NCI-H2029 treated with DMSO at 0.1 percent for 48 hours (cell line): ENCODE measurements around the gene TPRA1.
A peak's percentile ranks its signal among the peaks of the same experiment; 100 is the strongest.

Experiments used
- DNase-seq: peaks from one replicate; lab custom pipeline; 2025; lab: John Stamatoyannopoulos, UW

TPRA1 gene

DNA sequence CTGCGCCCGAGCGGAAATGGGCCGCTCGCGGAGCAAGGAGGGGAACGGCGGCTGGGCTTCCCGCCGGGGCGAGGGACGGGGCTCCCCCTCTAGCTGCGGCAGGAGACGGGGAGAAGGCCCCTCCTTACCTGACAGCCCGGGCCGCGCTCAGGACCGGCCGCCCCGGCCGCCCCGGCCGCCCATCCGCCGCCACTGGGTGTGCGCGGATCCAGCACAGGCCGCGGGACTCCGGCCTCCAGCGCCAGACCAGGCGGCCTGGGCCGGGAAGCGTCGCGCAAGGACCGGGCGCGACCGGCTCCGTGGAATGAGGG lies 296 bp downstream of the TPRA1 start:
- DNase-seq: no peak

DNA sequence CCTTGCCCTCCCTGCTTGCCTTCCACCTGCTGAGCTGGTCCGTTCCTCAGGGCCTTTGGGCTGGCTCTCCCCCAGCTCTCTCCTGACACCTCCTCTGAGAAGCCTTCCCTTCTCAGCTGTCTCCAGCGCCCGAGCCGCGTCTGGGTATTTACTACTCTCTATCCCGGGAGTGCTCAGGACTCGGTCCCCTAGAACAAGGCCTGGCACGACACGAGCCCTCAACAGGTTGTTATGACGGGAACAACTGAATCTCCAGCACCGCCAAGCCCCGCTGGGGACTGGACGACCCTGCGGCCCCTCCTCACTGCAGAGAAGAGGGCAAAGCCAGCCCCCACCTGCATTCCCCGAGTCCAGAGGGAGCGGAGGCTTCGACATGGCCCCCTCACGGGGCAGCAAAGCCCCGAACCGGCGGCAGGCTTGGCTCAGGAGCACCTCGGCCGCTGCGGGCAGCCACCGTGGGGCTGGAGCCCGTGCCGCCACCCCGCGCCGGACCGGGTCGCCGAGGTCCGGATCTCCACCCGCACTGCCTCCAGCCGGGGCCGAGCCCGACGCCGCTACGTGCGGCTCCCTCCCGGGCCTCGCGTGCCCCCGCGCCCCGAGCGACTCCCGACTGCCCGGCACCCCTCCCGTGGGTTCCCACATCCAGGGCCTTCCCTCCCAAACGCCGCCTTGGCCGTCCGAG lies 792 bp downstream of the TPRA1 start:
- DNase-seq: no peak

DNA sequence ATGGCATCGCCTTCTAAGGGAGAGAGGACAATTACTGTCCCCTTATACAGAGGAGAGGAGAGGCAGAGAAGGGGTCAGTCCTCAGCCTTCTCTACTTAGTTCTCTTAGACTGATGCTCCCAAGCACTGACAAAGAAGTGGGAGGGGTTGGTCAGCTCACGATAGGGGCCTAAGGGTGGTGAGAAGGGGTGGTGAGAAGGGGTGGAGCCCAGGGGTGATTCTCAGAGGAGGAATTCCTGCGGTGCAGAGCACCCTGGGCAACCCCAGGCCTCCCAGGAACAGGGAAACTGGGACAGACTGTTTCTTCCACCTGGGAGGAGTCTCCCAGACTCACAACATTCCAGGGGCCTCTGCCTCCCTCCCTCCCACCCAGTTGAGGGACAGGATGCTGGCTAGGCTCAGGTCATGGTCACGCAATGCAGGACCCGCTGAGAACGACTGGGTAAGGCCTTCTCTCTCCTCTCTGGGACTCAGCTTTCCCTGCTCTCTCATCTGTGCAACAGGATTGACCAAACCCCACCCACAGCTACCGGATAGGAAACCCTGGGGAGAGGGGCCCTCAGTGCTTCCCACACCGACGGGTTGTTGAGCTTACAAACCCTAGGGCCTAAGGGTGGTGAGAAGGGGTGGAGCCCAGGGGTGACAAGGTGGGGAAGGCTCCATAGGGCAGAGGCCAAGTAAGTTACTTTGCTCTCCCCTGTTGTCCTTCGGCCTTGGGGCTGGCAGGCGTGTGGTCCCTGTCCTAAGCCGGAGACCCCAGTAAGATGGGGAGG lies 1.5 kb downstream of the TPRA1 start:
- DNase-seq: no peak

DNA sequence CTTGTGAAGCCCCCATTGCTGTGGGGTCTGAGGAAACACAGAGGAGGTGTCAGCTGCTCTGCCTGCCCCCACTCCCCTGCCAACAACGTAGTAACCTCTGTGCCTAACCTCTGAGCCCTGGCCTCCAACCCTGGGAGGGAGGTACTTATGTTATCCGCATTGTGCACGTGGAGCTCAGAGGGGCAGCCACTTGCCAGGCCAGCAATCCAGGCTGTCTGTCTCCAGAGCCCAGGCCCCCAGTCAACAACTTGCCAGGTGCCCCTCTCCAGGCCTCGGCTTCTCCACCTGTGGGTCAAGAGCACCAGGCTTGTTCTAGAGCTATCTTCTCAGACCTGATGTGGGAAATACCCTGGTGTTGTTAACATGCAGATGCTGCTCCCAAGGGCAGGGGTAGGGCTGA lies 2.7 kb downstream of the TPRA1 start:
- no peak for DNase-seq

DNA sequence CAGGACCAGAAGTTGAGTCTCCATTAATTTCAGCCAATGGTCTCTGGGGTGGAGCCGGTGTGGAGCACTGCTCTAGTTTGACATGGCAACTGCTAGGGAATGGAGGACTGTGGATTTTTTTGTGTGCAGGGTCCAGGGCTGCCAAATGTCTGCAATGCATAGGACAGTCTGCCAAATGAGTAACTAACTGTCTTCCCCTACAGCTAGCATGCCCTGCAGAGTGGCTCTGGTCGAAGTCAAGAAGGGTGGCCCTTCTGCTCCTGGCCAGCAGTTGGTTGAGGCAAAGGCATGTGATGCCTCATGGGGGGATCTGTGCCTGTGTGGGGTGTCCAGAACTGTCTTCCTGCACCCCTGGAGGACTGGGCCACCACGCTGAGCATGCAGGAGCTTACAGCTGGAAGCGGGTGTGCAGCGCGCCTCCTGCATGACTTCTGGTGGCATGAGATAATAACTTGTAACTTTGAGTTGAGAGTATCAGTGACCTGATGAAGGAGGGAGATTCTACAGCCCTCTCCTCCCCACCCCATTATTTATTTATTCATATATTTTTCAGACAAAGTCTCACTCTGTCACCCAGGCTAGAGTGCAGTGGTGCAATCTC lies 4.6 kb downstream of the TPRA1 start:
- DNase-seq: no peak

DNA sequence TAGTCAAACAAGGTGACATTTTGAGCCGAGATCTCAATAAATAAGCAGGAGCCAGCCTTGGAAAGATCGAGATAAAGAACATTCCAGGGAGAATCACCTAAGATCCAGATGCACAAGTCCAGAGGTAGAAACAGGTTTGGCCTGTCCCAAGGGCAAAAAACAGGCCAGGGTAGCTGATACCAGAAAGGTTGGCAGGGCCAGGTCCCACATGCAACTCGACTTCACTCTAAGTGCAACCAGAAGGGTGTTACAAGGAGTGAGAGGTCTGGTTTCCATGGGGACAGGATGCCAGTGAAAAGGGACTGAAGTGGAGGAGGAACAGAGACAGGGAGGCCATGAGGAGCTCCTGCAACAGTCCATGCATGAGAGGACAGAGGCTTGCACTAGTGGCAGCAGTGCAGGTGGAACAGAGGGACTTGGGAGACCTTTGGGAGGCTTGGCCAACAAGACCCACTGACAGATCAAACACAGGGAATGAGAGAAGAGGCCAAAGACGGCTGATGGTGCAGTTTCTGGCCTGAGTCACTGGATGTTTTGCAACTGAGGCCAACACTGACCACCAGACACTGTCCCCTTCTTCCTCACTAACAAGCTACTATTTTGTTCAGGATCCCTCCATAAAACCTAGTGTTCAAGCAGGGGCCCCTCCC lies 5.2 kb downstream of the TPRA1 start:
- DNase-seq: no peak

GRCh38 chr3:127584734-127585133 lies 5.8 kb downstream of the TPRA1 start:
- DNase-seq: no peak

DNA sequence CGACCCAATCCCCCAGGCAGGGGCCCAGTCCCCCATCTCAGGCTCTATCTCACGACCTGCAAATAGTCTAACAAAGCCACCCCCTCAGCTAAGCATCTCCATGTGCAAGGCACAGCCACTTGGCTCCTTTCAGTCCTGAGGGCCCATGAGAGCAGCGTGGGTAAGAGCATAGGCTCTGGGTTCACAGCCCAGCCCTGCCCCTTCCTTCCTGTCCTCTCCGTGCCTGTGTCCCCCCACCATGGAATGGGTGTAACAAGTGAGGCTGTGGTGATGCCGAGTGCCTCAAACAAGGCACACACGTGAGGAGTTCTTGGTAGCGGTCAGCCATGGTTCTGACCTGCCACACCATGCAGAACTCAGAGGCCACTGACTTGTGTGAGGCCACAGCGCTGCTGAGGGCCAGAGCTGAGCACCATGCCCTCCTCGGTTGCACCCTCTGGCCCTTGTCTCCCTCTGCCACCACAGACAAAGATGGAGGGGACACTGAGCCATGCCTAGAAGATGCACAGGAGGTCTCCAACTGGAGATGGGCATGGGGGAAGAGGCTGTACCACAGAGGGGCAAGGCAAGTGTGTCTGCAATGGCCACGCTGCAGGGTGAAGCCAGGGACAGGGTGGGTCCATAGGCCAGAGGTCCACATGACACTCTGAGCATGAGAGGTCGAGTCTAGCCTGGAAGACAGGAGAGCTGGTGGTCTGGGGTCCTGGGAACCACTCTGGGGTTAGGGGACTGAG lies 10.0 kb downstream of the TPRA1 start:
- DNase-seq: no peak

DNA sequence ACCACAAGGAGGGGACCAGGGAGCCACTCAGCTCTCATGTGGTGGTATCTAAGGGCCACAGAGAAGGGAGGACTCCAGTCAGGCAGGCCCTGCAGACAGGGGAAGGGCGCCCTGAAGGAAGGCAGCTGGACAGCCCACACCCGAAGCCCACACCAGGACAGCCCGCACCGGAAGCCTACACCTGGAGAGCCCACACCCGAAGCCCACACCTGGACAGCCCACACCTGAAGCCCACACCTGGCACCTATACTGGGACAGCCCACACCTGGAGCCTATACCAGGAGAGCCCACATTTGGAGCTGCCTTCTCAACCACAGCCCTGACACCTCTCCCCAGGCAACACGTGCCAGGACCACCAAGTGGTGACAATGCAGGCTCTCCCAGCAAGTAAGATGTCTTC lies 11.7 kb downstream of the TPRA1 start:
- DNase-seq: no peak

DNA sequence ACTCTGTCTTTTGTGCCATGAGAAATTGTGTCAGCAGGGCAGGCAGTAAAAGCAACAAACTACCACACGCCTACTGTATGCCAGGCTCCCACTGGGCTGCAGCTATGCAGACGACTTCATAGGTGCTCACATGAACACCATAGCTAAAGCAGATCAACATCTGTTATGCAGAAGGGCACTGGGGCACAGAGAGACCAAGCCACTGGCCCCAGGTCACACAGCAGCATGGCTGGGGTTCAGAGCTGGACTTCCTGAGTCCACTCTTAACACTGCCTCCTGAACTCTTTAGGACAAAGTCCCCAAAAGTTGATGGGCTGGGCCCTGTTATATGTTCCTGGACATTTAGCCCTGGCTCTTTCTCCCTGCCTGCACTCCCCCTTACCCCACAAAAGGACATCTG lies 12.4 kb downstream of the TPRA1 start:
- DNase-seq: no peak

- DNase-seq: no peak
Measured at GRCh38 chr3:127577448-127577847, 13.1 kb downstream of the TPRA1 start.

DNA sequence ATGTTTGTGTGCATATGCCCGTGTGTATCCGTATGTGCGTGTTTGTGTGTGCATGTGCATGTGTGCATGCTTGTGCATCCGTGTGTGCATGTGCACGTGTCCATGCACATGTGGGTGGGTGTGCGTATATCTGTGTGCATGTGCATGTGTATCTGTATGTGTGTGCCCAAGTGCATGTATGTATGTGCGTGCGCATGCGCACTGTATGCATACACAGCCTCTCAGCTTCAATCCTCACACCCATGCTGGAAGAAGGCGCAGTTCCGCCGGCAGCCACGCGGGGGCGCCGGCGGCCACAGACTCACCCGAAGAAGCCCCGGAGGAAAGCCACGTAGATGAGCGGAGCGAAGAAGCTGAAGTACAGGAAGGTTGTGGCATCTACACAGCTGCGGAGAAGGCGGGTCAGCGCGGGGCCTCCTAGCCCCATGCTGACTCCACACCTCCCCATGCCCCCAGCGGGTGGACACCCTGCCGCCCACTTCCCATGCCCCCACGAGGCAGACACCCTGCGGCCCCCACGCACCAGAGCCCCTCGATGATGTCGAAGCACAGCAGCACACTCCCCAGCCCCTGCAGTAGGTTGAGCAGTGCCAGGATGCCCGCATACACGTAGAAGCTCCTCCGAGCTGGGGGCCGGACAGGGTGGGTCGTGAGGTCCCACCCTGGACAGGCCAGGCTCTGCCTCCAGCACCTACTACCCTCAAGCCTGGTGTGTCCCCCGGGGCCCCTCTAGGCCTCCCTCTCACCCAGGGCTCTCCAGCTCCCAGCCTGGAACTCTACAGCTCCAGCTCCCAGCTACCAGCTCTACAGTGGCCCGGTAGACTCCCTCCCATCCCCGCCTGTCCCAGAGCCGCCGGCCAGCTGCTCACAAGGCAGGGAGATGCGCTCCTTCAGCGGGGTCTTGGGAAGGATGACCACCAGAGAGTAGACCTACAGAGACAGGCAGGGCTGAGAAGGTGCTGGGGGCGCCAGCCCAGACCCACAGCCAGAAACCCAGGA lies 15.4 kb downstream of the TPRA1 start:
- peak; percentile 62 for DNase-seq

DNA sequence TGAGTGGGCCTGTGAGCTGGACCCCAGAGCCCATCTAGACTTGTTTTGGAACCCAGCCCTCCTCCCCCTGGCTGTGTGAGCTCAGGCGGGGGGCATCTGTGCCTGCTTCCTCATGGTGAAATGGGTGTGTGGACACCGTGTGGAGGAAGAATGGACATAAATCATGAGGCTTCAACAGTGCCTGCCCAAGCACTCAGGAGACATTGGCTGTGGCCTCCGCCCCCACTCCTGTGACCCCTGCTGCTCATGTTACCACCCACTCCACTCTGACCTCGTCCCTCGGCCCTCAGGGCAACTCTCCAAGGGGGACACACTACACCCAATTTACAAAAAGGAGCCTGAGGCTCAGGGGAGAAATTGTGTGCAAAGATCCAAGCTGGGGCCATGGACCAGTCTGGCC lies 16.6 kb downstream of the TPRA1 start:
- no peak for DNase-seq

DNA sequence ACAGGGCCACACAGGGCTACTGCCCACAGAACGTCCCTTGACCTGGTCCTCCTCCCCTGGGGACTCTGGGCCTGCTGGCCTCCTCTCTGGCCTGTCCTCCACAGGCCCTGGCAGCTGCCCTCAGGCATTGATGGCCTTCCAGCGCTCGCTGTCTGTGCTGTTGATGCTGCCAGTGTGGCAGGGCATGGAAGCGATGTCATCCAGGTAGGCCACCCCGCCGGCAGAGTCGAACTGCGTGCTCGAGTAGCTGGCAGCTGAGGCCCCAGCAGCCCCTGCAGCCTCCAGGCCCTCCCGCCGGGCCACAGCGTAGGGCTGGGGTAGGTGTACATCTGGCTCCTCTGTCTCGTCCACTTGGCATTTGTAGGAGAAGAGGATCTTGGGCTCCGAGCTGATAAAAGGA lies 17.1 kb downstream of the TPRA1 start:
- DNase-seq: no peak

DNA sequence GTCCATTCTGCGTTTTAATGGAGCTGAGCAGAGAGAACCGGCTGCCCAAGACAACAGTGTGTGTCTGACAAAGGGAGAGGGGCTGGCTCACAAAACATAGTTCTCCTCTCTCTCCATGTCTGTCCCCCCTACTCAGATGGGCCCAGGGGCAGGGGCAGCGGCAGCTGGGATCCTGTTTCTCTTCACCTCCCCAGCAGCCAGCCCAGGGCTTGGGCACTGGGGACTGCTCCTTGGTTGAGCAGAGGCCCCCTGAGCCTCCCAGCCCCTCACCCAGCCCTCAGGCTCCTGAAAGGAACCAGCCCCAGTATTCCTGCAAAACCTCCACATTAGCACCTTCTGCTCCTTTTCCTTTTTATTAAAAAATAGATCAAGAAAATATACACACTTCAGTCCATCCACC lies 17.8 kb downstream of the TPRA1 start:
- DNase-seq: no peak

- DNase-seq: no peak
Measured at GRCh38 chr3:127572186-127572585, 18.3 kb downstream of the TPRA1 start.

GRCh38 chr3:127570520-127570919 lies 20.0 kb downstream of the TPRA1 start:
- DNase-seq: no peak

GRCh38 chr3:127569160-127569559 lies 21.4 kb downstream of the TPRA1 start:
- DNase-seq: no peak

- DNase-seq: no peak
Measured at GRCh38 chr3:127568586-127568985, 21.9 kb downstream of the TPRA1 start.

DNA sequence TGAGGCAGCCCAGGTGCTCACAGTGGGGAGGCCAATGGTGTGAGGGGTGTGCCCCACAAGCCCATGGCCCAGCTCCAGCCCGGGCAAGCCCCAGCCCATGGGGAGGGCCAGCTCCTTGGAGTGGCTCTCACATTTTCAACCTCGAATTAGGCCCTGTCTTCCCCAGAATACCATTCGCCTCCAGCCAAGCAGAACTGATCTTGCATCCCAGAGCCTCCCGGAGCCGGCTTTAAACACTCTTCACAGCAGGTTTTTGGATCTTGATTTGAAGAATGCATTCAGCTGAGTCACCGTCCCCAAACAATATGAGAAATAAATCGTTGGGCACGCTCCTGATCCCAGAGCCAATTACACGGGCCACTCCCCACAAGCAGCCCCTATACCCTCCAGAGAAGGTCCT lies 23.7 kb downstream of the TPRA1 start:
- DNase-seq: no peak

DNA sequence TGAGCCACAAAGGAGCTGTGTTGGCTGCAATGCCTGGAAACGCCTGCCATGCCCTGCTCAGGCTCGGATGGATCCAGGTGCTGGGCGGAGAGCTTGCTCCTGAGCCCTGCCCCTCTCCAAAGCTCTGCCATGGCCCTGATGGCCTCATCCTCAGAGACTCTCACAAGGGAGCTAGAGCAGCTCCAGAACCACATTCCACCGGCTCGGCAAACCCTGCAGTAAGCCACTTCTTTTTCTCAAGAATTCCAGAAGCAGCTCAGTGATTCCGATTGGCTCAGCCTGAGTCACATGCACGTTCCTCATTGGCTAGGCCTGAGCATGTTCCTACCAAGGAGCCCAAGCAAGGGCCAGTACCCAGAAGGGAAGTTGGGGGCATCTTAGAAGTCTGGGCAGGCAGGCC lies 24.8 kb downstream of the TPRA1 start:
- no peak for DNase-seq
